ENCODE data around the gene TPCN1. TPM values are rescaled to one million over a fixed set of nuclear protein-coding genes. Genes with fewer than 3 reads are reported as not detected.
A peak's percentile ranks its signal among the peaks of the same experiment; 100 is the strongest.

The TPCN1 gene
- total RNA-seq, 1 experiment from 2014 or later: 43.0 TPM

DNA sequence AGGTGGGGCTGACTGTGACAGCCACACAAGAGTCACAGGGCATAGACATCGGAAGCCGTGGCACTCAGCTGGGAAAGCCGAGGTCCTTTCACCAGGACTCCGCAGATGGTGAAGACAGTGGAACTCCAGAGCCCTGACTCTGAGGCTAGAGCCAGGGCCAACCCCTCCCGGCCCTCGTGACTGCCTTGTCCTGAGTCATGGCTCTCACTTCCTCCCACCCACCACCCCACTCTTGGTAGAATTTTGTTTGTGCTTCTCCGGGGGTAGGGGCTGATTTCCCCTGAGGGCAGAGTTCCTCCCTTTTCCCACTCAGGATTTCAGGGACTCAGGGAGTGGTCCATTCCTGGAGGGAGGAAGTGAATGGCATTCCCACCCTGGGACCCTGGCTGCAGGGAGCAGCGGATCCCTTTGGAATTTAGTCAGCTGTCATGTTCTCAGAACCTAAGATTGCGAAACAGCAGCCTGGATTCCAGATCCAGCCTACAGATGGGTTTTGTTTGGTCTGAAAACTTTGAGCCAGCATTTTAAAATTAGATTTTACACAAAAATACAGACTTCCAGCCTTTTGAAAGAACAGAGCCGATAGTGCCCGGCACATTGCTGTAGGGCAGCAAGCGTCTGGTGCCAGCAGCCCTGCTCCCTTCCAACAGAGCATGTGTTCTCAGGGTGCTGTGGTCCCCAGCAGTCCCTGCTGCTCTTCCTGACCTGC, 50.7 kb downstream of the TPCN1 start:
- intact Hi-C loops (cut with micrococcal nuclease): loop anchor here (2.0 kb wide), 1 partner anchor 49 kb away; no protein-coding TSS in a partner anchor
- Mint-ChIP-seq H3K4me1 (ENCODE audit: insufficient read depth, unreplicated experiment) (peaks cover 16% of the 10 kb centered on the region), H3K27me3 (ENCODE audit: insufficient read depth, unreplicated experiment) (no peaks in the 10 kb centered on the region), H3K9me3 (ENCODE audit: unreplicated experiment) (no peaks in the 10 kb centered on the region), H3K36me3 (ENCODE audit: insufficient read depth, unreplicated experiment) (peaks cover 83% of the 10 kb centered on the region), H3K4me3 (ENCODE audit: unreplicated experiment) (no peak overlapping the region), H3K27ac (ENCODE audit: low read depth, unreplicated experiment) (peak overlapping the region; percentile 67)
- no TSS peak for BruUV-seq (replicated peaks)
- ChIA-PET CTCF (interaction anchor here (0.6 kb wide), 2 partner anchors 13 to 60 kb away, joined by 3 read pairs; no protein-coding TSS in a partner anchor), POLR2A (interaction anchor here (1.1 kb wide), 1 partner anchor 87 kb away, joined by 4 read pairs; no protein-coding TSS in a partner anchor)
- DNase-seq (ENCODE audit: unreplicated experiment): peak; percentile 68
- TF ChIP-seq, protein P1, sequence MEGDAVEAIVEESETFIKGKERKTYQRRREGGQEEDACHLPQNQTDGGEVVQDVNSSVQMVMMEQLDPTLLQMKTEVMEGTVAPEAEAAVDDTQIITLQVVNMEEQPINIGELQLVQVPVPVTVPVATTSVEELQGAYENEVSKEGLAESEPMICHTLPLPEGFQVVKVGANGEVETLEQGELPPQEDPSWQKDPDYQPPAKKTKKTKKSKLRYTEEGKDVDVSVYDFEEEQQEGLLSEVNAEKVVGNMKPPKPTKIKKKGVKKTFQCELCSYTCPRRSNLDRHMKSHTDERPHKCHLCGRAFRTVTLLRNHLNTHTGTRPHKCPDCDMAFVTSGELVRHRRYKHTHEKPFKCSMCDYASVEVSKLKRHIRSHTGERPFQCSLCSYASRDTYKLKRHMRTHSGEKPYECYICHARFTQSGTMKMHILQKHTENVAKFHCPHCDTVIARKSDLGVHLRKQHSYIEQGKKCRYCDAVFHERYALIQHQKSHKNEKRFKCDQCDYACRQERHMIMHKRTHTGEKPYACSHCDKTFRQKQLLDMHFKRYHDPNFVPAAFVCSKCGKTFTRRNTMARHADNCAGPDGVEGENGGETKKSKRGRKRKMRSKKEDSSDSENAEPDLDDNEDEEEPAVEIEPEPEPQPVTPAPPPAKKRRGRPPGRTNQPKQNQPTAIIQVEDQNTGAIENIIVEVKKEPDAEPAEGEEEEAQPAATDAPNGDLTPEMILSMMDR (IDR thresholded peaks at IDR 0.05; ENCODE audit: unreplicated experiment): no peak

DNA sequence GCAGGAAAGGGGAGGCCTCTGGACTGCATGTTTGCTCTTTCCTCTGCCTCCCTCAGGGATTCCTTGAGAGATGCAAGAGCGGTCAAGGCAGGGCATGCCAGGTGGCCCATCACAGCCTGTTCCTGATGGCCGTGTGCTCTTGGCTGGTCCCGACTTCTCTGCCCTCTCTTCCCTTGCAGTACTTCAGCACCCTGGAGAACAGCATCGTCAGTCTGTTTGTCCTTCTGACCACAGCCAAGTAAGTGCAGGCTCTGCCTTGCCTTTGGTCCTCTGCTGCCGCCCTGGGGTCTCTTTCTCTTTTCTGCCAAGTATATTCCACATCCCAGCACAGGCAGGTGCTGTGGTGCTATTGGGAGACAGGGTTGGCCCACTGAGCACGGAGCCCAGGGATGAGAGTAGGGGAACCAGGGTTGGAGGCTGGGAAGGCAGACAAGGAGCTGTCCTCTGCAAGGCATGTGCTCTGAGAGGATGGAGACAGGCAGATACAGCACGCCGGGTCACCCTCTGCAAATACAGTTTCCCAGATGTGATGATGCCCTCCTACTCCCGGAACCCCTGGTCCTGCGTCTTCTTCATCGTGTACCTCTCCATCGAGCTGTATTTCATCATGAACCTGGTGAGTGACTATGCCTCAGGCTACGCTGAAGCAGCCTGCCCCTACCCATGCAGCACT, 51.9 kb downstream of the TPCN1 start:
- no peak for DNase-seq (ENCODE audit: unreplicated experiment)
- ChIA-PET CTCF (no interaction called here), POLR2A (interaction anchor here (1.1 kb wide), 1 partner anchor 86 kb away, joined by 4 read pairs; no protein-coding TSS in a partner anchor)
- intact Hi-C loops (cut with micrococcal nuclease): no loop called here
- Mint-ChIP-seq H3K27me3 (ENCODE audit: insufficient read depth, unreplicated experiment) (no peaks in the 10 kb centered on the region), H3K27ac (ENCODE audit: low read depth, unreplicated experiment) (no peak overlapping the region), H3K36me3 (ENCODE audit: insufficient read depth, unreplicated experiment) (peaks cover 74% of the 10 kb centered on the region), H3K9me3 (ENCODE audit: unreplicated experiment) (no peaks in the 10 kb centered on the region), H3K4me1 (ENCODE audit: insufficient read depth, unreplicated experiment) (peaks cover 16% of the 10 kb centered on the region), H3K4me3 (ENCODE audit: unreplicated experiment) (no peak overlapping the region)
- BruUV-seq (replicated peaks): no TSS peak
- TF ChIP-seq, protein P1 (IDR thresholded peaks at IDR 0.05; ENCODE audit: unreplicated experiment): no peak

DNA sequence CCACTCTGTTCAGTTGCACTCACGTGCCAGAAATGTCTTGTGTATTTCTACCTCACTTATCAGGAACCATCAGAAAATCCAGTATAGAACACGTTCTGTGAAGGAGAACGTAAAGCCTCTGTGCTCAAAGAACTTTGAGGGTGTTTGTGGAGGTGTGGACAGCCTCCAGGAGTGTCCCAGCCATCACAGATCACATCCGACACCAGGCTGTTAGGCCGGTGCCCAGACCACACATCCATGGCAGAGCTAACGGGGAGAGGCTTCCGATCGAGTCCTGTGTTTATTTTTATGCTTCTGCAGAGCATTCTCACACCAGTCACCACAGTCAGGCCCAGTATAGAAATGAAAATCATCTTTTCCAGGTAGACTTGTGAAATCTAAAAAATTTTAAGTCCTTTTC, 53.6 kb downstream of the TPCN1 start:
- TF ChIP-seq, protein P1 (IDR thresholded peaks at IDR 0.05; ENCODE audit: unreplicated experiment): no peak
- ChIA-PET POLR2A (no interaction called here), CTCF (interaction anchor here (0.5 to 1.4 kb wide), 4 partner anchors 14 to 151 kb away, joined by 3 to 4 read pairs (median 3); no protein-coding TSS in a partner anchor)
- Mint-ChIP-seq H3K27me3 (ENCODE audit: insufficient read depth, unreplicated experiment) (no peaks in the 10 kb centered on the region), H3K36me3 (ENCODE audit: insufficient read depth, unreplicated experiment) (peaks cover 82% of the 10 kb centered on the region), H3K27ac (ENCODE audit: low read depth, unreplicated experiment) (no peak overlapping the region), H3K9me3 (ENCODE audit: unreplicated experiment) (no peaks in the 10 kb centered on the region), H3K4me3 (ENCODE audit: unreplicated experiment) (no peak overlapping the region), H3K4me1 (ENCODE audit: insufficient read depth, unreplicated experiment) (peaks cover 16% of the 10 kb centered on the region)
- intact Hi-C loops (cut with micrococcal nuclease): no loop called here
- BruUV-seq (replicated peaks): no TSS peak
- no peak for DNase-seq (ENCODE audit: unreplicated experiment)

DNA sequence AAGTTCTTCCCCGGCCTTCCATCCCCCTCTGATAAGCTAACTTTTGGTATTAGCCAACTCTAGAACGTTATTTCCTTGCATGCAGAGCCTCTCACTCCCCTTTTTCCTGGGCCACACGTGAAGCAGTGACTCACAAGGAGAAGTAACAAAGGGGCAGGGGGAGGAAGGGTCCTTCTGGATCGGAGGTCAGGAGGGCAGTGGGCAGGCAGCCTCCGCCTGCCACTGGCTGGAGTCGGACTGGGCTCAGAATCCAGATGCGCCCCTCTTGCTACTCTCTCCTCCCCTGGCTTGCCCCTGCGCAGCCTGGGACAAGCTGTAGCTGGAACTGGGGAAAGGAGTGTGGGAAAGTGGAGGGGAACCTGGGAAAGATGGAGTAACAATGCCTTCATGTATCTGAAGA, 55.0 kb downstream of the TPCN1 start:
- BruUV-seq (replicated peaks): no TSS peak
- intact Hi-C loops (cut with micrococcal nuclease): no loop called here

More for the DNA sequence above, 55.0 kb downstream of the TPCN1 start:
- H3K4me3 Mint-ChIP-seq (ENCODE audit: unreplicated experiment): no peak overlapping the region
- peaks cover 85% of the 10 kb centered on the region for H3K36me3 Mint-ChIP-seq (ENCODE audit: insufficient read depth, unreplicated experiment)
- ChIA-PET POLR2A (interaction anchor here (0.6 kb wide), 1 partner anchor 1399 kb away, joined by 3 read pairs; no protein-coding TSS in a partner anchor), CTCF (interaction anchor here (0.6 to 1.4 kb wide), 2 partner anchors 13 to 376 kb away, joined by 4 read pairs; no protein-coding TSS in a partner anchor)
- H3K27me3 Mint-ChIP-seq (ENCODE audit: insufficient read depth, unreplicated experiment): no peaks in the 10 kb centered on the region
- no peaks in the 10 kb centered on the region for H3K9me3 Mint-ChIP-seq (ENCODE audit: unreplicated experiment)
- TF ChIP-seq, protein P1 (IDR thresholded peaks at IDR 0.05; ENCODE audit: unreplicated experiment): no peak
- peaks cover 15% of the 10 kb centered on the region for H3K4me1 Mint-ChIP-seq (ENCODE audit: insufficient read depth, unreplicated experiment)
- H3K27ac Mint-ChIP-seq (ENCODE audit: low read depth, unreplicated experiment): no peak overlapping the region
- no peak for DNase-seq (ENCODE audit: unreplicated experiment)
